GM23338 (cell line): ENCODE measurements around the gene FAXDC2. TPM values are rescaled to one million over a fixed set of nuclear protein-coding genes. Genes with fewer than 3 reads are reported as not detected.

ENCODE experiments used
- ATAC-seq: fragments of 200-7000 bp; cut with Tn5 transposase; 3 replicates; pipeline ENCODE4 v1.9.1; 2020
- DNase-seq: peaks from one replicate; pipeline ENCODE4 v3.0.0-alpha.2; 2015; ENCODE audit warnings: low spot score
- H2AFZ ChIP-seq: fragments of 200-600 bp; sonication (generic); 2 replicates; pipeline ENCODE4 v1.8.0; 2016; ENCODE audit warnings: antibody characterized with exemption, mild to moderate bottlenecking, moderate library complexity
- H3F3A ChIP-seq: fragments of 200-600 bp; sonication (generic); replicated peaks from 2 replicates; pipeline ENCODE4 v1.8.0; 2017; ENCODE audit warnings: antibody characterized with exemption, mixed run types, low read depth
- H3K27ac ChIP-seq: fragments of 200-600 bp; sonication (generic); 2 replicates; pipeline ENCODE4 v1.6.1; 2016; ENCODE audit warnings: low read depth
- H3K27me3 ChIP-seq: fragments of 200-600 bp; sonication (generic); 2 replicates; pipeline ENCODE4 v1.8.0; 2016; ENCODE audit warnings: mild to moderate bottlenecking, mixed run types, moderate library complexity; ENCODE audit not compliant: insufficient read depth
- H3K36me3 ChIP-seq: fragments of 200-600 bp; sonication (generic); 2 replicates; pipeline ENCODE4 v1.8.0; 2016; ENCODE audit warnings: mild to moderate bottlenecking; ENCODE audit not compliant: insufficient read depth
- H3K4me1 ChIP-seq: fragments of 200-600 bp; sonication (generic); 2 replicates; pipeline ENCODE4 v1.8.0; 2016; ENCODE audit warnings: mild to moderate bottlenecking, moderate library complexity; ENCODE audit not compliant: insufficient read depth
- H3K4me2 ChIP-seq: fragments of 200-600 bp; sonication (generic); 2 replicates; pipeline ENCODE4 v1.7.1; 2017; ENCODE audit warnings: mixed run types
- H3K4me3 ChIP-seq: fragments of 200-600 bp; sonication (generic); 2 replicates; pipeline ENCODE4 v1.6.1; 2016; ENCODE audit warnings: mixed run types
- H3K79me2 ChIP-seq: fragments of 200-600 bp; sonication (generic); replicated peaks from 2 replicates; pipeline ENCODE4 v1.8.0; 2017; ENCODE audit warnings: mild to moderate bottlenecking; ENCODE audit not compliant: insufficient read depth
- H3K9me2 ChIP-seq: fragments of 200-600 bp; sonication (generic); 2 replicates; pipeline ENCODE4 v1.8.0; 2017; ENCODE audit not compliant: insufficient read depth
- H4K20me1 ChIP-seq: fragments of 200-600 bp; sonication (generic); replicated peaks from 2 replicates; pipeline ENCODE4 v1.8.0; 2017; ENCODE audit warnings: mild to moderate bottlenecking; ENCODE audit not compliant: insufficient read depth
- H3K27ac Mint-ChIP-seq: 2 replicates; pipeline ENCODE4 v1.8.0; 2020; ENCODE audit warnings: inconsistent platforms, mild to moderate bottlenecking, moderate library complexity, mixed read lengths
- H3K27me3 Mint-ChIP-seq: 3 replicates; pipeline ENCODE4 v1.8.0; 2022; ENCODE audit warnings: low read depth, mild to moderate bottlenecking, moderate library complexity, mixed read lengths, inconsistent platforms; ENCODE audit not compliant: insufficient read depth, poor library complexity
- H3K36me3 Mint-ChIP-seq: 3 replicates; pipeline ENCODE4 v1.8.0; 2021; ENCODE audit warnings: low read depth, mild to moderate bottlenecking, inconsistent platforms, moderate library complexity, mixed read lengths
- H3K4me1 Mint-ChIP-seq: 3 replicates; pipeline ENCODE4 v1.8.0; 2020; ENCODE audit warnings: mild to moderate bottlenecking, inconsistent platforms, mixed read lengths
- H3K4me3 Mint-ChIP-seq: 3 replicates; pipeline ENCODE4 v1.8.0; 2021; ENCODE audit warnings: moderate library complexity, mild to moderate bottlenecking, inconsistent platforms, mixed read lengths
- H3K9me3 Mint-ChIP-seq: 3 replicates; pipeline ENCODE4 v1.8.0; 2020; ENCODE audit warnings: moderate library complexity, mild to moderate bottlenecking, inconsistent platforms, mixed read lengths
- CREB1 ChIP-seq: fragments of 250-450 bp; sonication (Bioruptor Pico); IDR thresholded peaks from 2 replicates; pipeline ENCODE4 v1.5.0; 2020; ENCODE audit warnings: low read depth, mild to moderate bottlenecking, moderate library complexity
- EZH2 ChIP-seq: fragments of 200-600 bp; sonication (generic); IDR thresholded peaks from one replicate; pipeline ENCODE4 v1.8.0; 2017; ENCODE audit warnings: antibody characterized with exemption, mild to moderate bottlenecking, low read depth; ENCODE audit not compliant: unreplicated experiment
- EZH2phosphoT487 ChIP-seq: fragments of 200-600 bp; sonication (generic); IDR thresholded peaks from one replicate; pipeline ENCODE4 v1.8.1; 2018; ENCODE audit warnings: antibody characterized with exemption; ENCODE audit not compliant: unreplicated experiment
- NANOG ChIP-seq: IDR thresholded peaks from 2 replicates; pipeline ENCODE4 v1.6.1; 2016; ENCODE audit warnings: antibody characterized with exemption, borderline replicate concordance
- POLR2AphosphoS5 ChIP-seq: IDR thresholded peaks from 2 replicates; pipeline ENCODE4 v1.6.1; 2016; ENCODE audit warnings: antibody characterized with exemption, low read depth
- ZNF462 ChIP-seq: fragments of 250-450 bp; sonication (Bioruptor Pico); IDR thresholded peaks from 2 replicates; pipeline ENCODE4 v1.5.0; 2020; ENCODE audit warnings: mild to moderate bottlenecking, moderate library complexity
- polyA plus RNA-seq: library from polyadenylated mRNA; unstranded; fragments of >200 nt; fragmentation: Nextera tagmentation; extraction: Ambion mirVana; gene quantifications from 2 replicates; pipeline ENCODE4 v1.2.1, GENCODE V29; 2016
- total RNA-seq: library from RNA; depleted of rRNA; stranded (reverse); fragments of >200 nt; shearing (Covaris generic); gene quantifications from 2 replicates; pipeline ENCODE4 v1.2.3, GENCODE V29; 2014

The FAXDC2 gene
- total and polyA plus RNA-seq, 2 experiments from 2014 or later: 4.0 to 4.6 TPM

GRCh38 chr5:154778534-154778933, 71.9 kb downstream of the FAXDC2 start (continued):
- no peak for TF ChIP-seq ZNF462
- no peak for TF ChIP-seq POLR2AphosphoS5
- no peak for TF ChIP-seq CREB1 (CRISPR knock-in tag)
- no peak for TF ChIP-seq NANOG
- TF ChIP-seq EZH2: no peak
- TF ChIP-seq EZH2phosphoT487: no peak

GRCh38 chr5:154776167-154776566, 74.2 kb downstream of the FAXDC2 start:
- H3K9me2 ChIP-seq: no peaks in the 10 kb centered on the region
- no peaks in the 10 kb centered on the region for H3K36me3 ChIP-seq
- peaks cover 100% of the 10 kb centered on the region for H3K79me2 ChIP-seq
- Mint-ChIP-seq H3K36me3 (peaks cover 16% of the 10 kb centered on the region; the same call in 2 of the 3 replicates), H3K4me3 (no peak overlapping the region), H3K4me1 (peaks cover 76% of the 10 kb centered on the region), H3K9me3 (no peaks in the 10 kb centered on the region), H3K27ac (peak overlapping the region; percentile 67), H3K27me3 (peaks cover 12% of the 10 kb centered on the region)
- DNase-seq (no peak), ATAC-seq (no peak)
- peak overlapping the region; percentile 93 for H3K27ac ChIP-seq
- H3F3A ChIP-seq: peaks cover 11% of the 10 kb centered on the region
- no peaks in the 10 kb centered on the region for H3K27me3 ChIP-seq
- H4K20me1 ChIP-seq: peaks cover 96% of the 10 kb centered on the region
- TF ChIP-seq ZNF462: no peak
- peak overlapping the region; percentile 65 for H3K4me2 ChIP-seq
- peaks cover 89% of the 10 kb centered on the region for H3K4me1 ChIP-seq
- H2AFZ ChIP-seq: no peak overlapping the region
- H3K4me3 ChIP-seq: no peak overlapping the region
